Stimulated activated CD4-positive, alpha-beta T cell treated with anti-CD3 and anti-CD28 coated beads, Interleukin-4, amount 100 ng/mL, for 24 hours (primary cell): ENCODE data around the gene CCNJL.

Experiments
- DNase-seq: peaks from one replicate; pipeline ENCODE4 v3.0.0-alpha.2; 2020

CCNJL gene

DNA sequence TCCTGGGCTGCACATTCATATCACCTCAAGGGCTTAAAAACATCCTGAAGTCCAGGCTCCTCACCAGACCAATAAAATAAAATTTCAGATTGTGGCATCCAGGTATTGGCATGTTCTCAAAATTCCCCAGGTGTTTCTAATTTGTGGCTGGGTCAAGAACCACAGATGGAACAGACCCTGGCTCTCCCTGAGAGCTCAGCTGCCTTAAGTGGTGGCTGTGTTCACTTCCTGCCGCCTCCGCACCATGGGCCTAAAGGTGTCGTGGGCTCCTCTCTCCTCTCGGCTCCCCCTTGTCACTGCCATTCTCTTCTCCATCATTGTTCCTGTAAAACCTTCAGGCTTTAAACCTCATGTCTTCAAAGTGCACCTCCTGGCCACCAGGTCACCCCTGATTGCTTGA, 17.8 kb upstream of the CCNJL start:
- DNase-seq = no peak

DNA sequence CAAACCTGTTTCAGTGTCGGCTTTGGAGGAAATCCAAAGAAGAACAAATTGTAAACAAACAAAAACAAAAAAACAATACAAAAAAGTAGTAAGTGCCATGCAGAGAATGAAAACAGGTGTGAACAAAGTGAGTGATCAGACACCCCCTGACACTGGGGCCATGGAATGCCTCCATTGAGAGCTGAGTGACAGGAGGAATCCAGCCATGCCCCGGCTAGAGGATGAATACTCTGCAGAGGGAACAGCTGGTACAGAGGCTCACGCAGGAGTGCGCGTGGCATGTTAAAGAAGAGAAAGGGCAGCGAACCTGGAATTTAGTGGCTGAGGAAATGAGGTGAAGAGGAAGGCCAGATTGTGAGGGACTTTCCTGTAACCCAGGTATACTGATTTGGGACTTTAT, 15.5 kb upstream of the CCNJL start:
- DNase-seq = no peak

GRCh38 chr5:160326981-160327380, 14.6 kb upstream of the CCNJL start:
- DNase-seq = no peak

DNA sequence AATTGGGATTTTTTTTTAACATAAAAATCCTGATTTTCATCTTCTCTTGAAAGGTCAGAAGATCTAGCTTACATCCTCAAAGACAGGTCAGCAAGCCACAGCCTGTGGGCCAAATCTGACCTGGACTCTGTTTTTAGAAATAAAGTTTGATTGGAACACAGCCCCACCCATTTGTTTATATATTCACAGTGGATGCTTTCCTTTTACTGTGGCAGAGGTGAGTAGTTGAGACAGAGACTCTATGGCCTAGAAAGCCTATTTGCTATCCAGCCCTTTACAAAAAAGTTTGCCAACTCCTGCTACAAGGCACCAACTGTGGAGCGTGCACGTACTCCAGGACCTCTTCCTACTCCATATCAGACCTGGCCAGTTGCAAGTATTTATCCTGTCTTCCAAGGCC, 13.4 kb upstream of the CCNJL start:
- DNase-seq = no peak

DNA sequence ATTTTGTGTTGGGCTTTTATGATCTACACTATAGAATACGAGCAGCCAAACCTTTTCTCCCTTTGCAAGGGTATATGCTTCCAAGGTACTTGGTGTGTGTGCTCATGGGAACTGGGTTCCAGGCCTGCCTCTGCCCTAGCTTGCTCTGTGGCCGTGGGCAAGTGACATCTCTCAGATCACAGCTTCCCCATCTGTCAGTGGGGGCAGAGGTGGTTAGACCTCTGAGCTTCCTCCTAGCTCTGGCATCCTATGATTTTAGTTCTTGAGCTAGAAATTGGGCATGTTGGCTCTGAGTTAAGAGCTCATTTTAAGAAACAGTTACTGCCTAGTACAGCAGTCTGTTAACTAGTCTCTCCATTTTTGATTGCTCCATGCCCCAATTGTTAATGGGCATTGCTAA, 12.5 kb upstream of the CCNJL start:
- no peak for DNase-seq

DNA sequence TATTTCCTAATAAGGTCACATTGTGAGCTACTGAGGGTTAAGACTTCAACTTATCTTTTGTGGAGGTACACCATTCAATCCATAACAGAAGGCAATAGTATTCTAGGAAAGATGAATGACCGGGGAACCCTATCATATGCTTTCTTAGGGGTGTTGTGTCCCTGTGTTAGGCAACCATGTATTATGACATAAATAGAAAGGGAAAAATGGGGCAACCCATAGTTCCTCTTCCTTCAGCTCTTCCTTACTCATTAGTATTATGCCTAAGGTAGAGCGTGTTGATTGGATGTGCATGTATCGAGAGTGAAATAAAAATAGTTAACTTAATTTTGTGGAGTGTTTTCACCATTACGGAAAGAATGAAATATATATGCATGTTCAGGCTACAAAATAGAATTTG, 6.0 kb upstream of the CCNJL start:
- DNase-seq = no peak

DNA sequence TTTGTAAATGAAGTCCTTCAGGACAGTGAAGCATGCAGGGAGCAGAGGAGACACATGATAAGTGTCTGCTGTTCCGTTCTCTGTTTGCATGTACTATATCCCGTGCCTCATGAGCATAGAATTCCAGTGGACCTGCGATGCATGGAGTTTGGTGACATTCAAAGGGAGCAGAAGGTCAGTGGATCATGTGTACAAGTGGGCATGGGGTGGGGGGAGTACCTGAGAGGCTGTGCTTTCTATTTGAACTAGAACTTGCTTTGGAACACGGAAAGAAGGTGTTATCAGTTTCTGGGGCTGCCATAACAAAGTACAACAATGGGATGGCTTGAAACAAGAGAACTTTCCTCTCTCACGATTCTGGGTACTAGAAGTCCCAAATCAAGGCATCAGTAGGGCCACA, 5.1 kb upstream of the CCNJL start:
- DNase-seq = no peak

DNA sequence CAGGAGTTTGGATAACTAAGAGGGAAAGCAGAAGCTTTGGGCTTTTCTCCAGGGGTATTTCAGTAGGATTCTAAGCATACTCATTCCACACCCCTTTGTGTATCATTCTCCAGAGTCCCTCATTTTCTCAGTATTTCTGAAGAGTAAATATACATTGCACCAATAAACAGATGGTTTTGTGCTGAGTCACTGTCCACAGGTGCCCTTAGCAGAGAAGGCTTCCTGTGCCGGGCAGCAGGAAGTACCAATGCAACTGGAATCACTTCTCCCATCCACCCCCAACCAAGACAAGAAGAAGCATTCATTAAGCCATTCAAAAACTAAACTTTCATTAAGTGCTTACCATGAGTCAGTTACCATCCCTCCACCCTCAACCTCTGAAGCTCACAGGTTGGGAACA, 3.6 kb upstream of the CCNJL start:
- no peak for DNase-seq

DNA sequence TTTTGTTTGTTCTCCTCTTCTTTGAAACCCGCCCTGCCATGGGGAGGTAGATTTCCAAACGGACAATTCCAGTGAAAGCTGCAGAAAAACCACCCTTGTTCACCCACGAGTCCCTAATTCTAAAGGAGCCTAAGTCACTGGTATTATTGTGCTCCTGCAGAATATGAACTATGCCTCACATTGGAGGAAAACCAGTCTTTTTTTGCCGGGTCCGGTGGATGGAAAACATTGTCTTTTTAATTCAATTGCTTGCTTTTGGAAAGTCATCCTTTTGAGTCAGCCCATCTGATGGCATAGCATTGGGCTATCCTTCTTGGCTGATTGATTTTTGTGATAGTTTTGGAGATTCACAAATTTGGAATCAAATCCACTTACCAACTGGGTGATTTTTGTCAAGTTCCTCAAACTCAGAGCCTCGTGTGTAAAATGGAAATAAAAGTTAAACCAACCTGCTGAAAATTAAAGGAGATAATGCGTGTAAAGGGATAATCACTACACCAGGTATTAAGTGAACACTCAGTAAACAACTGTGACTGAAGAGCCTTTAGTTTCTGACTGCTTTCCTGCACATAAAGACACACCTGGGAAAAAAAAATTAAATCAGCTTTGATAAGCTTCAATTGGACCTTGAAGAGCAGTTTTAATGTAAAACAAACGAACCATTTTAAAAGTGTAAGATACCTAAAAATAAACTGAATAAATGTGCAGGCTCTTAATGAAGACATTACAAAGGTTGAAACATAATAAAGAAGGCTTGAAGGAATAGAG, 780 bp upstream of the CCNJL start:
- DNase-seq = no peak

DNA sequence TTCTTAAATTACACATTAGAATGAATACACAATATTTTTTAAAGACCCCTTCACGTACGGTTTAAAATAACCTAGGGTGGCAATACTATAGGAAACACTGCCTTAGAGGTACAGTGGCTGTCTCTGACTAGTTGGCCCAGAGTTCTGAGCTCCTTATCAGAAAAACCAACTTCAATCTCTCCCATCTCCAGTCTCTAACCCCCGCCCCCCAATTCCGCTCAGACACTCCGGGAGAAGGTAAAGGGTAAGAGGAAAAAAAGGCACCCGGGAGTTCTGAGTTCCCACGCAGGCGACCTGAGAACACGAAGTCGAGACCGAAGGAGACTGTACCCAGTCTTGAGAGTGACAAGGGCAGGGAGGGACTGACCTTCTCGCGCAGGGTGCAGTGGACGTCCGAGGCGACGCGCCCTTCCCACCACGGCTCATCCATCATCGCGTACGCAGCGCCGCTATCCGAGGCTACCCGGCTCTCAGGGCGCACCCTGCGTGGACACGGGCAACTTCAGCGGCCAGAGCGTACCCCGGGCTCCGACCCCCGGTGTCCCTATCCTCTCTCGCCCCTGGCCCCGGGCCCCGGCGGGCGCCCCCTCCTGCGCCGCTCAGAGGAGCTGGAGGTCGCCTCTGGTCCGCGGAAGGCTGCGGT, 752 bp downstream of the CCNJL start:
- no peak for DNase-seq

GRCh38 chr5:160310552-160311295, 1.6 kb downstream of the CCNJL start:
- no peak for DNase-seq

GRCh38 chr5:160310140-160310539, 2.2 kb downstream of the CCNJL start:
- no peak for DNase-seq

GRCh38 chr5:160306696-160307095, 5.7 kb downstream of the CCNJL start:
- no peak for DNase-seq

DNA sequence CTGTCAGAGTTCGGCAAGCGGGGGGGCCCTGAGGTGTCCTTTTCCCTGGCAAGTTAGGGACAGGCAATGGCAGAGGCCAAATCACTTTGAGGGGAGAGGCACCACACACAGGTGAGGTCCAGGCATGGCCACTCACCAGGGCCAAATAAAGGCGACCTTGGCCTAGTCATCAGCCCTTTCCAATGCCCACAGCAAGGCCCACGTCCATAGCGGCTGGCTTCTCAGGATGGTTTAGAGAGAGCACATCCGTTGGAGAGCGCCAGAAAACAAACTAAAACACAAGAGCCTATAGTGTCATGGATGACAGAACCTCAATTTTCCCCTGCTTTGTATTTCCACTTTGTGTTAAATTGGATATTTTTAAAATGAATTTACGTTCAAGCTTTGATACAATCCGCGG, 7.0 kb downstream of the CCNJL start:
- no peak for DNase-seq

DNA sequence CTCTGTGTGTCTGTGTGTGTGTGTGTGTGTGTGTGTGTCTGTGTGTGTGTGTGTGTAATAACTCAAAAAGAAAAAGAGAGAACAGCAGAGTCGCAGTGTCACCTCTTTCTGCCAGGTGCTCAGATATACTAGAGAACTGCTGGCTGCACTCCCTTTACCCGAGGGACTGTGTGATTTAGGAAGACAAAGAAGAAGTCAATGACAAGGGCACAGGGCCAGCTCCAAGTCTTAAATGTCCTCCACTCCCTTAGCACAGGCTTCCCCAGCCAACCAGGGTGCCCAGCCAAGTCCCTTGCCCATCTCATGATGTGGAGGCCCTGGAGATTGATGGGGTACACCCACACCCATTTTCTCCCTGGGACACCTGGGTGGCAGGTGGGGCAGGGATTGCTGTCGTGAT, 8.7 kb downstream of the CCNJL start:
- DNase-seq = no peak

- DNase-seq = no peak
These were observed 14.2 kb downstream of the CCNJL start for GRCh38 chr5:160298189-160298588.

DNA sequence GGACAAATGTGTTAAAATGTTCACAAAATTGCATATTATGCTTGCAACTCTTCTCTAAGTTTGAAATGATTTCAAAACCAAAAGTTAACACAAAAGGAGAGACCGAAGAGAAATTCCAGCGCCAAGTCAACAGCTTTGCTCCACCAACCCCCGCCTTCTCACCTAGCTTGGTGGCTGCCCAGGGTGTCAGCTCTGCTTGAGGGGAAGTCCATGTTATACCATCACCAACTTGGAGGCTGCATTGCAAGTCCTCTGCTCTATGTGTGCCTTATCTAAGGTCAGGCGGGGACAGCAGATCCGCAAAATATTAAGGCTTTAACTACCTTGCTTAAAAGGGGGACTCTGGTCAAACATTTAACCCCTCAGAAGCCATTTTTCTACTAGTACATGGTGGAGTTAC, 14.6 kb downstream of the CCNJL start:
- no peak for DNase-seq

DNA sequence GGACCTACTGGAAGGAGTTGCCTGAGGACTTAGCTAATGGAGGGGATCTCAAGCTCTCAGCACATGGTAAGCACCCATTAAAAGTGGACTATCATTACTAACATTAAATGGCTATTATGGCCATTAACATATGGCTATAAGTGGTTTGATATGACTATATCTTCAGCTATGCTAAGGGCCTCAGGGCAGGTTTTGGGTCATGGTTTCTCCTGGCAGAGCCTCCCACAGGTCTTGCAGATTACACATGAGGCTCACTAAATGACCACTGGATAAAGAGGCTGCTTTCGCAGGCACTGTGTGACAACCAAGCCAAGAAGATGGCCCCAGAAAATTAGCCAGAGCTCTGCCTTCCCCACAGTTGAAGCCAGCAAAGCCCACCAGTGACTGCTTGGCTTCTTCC, 15.4 kb downstream of the CCNJL start:
- no peak for DNase-seq

GRCh38 chr5:160296496-160296895, 15.9 kb downstream of the CCNJL start:
- DNase-seq = no peak

DNA sequence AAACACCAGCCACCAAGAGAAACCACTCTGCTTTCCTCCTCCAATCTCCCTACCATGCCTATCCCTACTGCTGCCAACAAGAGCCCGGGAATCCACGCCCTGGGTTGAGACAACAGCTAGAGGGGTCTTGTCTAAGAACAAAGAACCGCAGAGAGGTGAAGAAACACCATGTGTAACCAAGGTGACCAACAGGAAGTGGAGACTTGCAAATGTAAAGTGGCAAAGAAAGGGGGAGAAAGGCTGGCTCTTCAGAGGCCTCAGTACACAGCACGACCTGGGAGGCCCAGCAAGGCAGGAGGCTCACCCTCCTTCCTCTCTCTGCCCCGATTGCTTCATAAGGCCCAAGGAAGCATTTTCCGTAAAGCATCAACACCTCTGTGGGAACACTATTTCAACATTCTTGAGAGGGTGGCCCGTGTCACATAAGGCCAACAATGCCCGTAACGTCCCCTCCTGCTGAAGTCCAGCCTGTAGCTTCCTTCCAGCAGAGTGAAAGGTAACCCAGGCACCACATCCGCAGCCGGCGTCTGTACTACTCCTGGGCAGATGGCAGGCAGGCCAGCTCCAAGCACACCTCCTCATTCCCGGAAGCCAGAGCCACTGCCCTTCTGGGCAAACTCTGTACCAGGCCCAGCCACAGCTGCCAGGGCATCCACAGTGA, 18.3 kb downstream of the CCNJL start:
- DNase-seq = no peak

DNA sequence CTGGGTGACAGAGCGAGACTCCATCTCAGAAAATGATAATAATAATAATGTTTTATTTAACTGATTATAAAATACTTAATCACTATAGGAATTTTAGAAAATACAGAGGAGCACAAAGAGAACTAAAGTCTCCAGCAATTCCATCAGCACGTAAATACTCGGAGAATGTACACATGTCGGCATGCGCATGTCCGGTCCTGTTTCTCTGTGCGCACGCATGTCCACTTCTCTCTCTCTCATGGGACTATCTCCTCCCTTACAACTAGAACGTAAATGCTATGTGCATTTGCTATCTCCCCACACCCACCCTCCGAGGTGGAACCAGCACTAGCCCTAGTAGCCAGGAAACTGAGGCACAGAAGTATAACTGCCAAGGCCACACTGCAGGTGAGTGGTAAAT, 19.0 kb downstream of the CCNJL start:
- no peak for DNase-seq

- DNase-seq = no peak
These were observed 20.9 kb downstream of the CCNJL start for GRCh38 chr5:160291467-160291866.

DNA sequence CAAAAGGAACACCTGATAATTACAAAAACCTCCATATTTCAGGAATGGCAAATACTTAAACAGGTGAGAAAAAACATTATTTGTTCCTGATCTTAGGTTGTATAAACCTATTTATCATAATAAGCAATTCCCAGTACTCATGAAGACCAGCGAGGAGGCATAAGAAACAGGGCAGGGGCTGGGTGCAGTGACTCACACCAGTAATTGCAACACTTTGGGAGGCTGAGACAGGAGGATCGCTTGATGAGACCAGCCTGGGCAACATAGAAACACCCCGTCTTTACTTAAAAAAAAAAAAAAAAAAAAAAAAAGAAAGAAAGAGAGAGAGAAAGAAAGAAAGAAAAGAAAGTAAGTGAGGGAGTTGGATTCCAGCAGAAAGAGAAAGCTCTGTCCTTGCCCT, 21.6 kb downstream of the CCNJL start:
- no peak for DNase-seq

GRCh38 chr5:160289721-160290120, 22.6 kb downstream of the CCNJL start:
- no peak for DNase-seq
